DOHH2 (cell line): Measurements from ENCODE around the gene GAD1.

Experiments
- H3F3A ChIP-seq: fragments of 200-600 bp; sonication (generic), shearing (Covaris generic); 2 replicates; pipeline ENCODE4 v1.6.0; 2016; ENCODE audit warnings: antibody characterized with exemption, mild to moderate bottlenecking; ENCODE audit not compliant: control insufficient read depth, insufficient read depth
- H3K27ac ChIP-seq: fragments of 200-600 bp; sonication (generic); 2 replicates; pipeline ENCODE4 v1.5.1; 2014; ENCODE audit warnings: low read depth, mild to moderate bottlenecking, low read length, moderate library complexity
- H3K27me3 ChIP-seq: fragments of 200-600 bp; sonication (generic); 2 replicates; pipeline ENCODE4 v1.6.1; 2014; ENCODE audit warnings: mild to moderate bottlenecking, low read length, mixed read lengths; ENCODE audit not compliant: control insufficient read depth
- H3K36me3 ChIP-seq: fragments of 200-600 bp; sonication (generic); 2 replicates; pipeline ENCODE4 v1.6.1; 2014; ENCODE audit warnings: mild to moderate bottlenecking, low read length, moderate library complexity, mixed read lengths; ENCODE audit not compliant: control insufficient read depth
- H3K4me1 ChIP-seq: fragments of 200-600 bp; sonication (generic); 2 replicates; pipeline ENCODE4 v1.6.1; 2014; ENCODE audit warnings: mild to moderate bottlenecking, low read length, mixed read lengths; ENCODE audit not compliant: control insufficient read depth
- H3K4me2 ChIP-seq: fragments of 200-600 bp; sonication (generic); 2 replicates; pipeline ENCODE4 v1.6.0; 2014; ENCODE audit warnings: mild to moderate bottlenecking, low read length, moderate library complexity
- H3K4me3 ChIP-seq: fragments of 200-600 bp; sonication (generic); 2 replicates; pipeline ENCODE4 v1.5.1; 2014; ENCODE audit warnings: mild to moderate bottlenecking, low read length, mixed read lengths
- H3K79me2 ChIP-seq: fragments of 200-600 bp; sonication (generic); 2 replicates; pipeline ENCODE4 v1.6.1; 2014; ENCODE audit warnings: mild to moderate bottlenecking, low read length, mixed read lengths; ENCODE audit not compliant: control insufficient read depth
- H3K9me2 ChIP-seq: fragments of 200-600 bp; sonication (generic); replicated peaks from 2 replicates; pipeline ENCODE4 v1.6.1; 2014; ENCODE audit warnings: mild to moderate bottlenecking, low read length, mixed read lengths; ENCODE audit not compliant: control insufficient read depth
- H3K9me3 ChIP-seq: fragments of 200-600 bp; sonication (generic); 2 replicates; pipeline ENCODE4 v1.6.1; 2014; ENCODE audit warnings: antibody characterized with exemption, low read length, mixed read lengths; ENCODE audit not compliant: control insufficient read depth, insufficient read depth
- H4K20me1 ChIP-seq: fragments of 200-600 bp; sonication (generic); 2 replicates; pipeline ENCODE4 v1.6.0; 2014; ENCODE audit warnings: low read depth, mild to moderate bottlenecking, antibody characterized with exemption, low read length, moderate library complexity; ENCODE audit not compliant: control insufficient read depth, insufficient read depth
- CTCF ChIP-seq: fragments of 200-600 bp; sonication (generic); IDR thresholded peaks from one replicate; pipeline ENCODE4 v1.5.1; 2014; ENCODE audit warnings: antibody characterized with exemption, mild to moderate bottlenecking, low read depth, low read length; ENCODE audit not compliant: poor library complexity, severe bottlenecking
- EZH2phosphoT487 ChIP-seq: fragments of 200-600 bp; sonication (generic); IDR thresholded peaks from 2 replicates; pipeline ENCODE4 v1.6.1; 2017; ENCODE audit warnings: borderline replicate concordance, mild to moderate bottlenecking, antibody characterized with exemption, low read length, moderate library complexity, mixed read lengths

The GAD1 gene

GRCh38 chr2:170885130-170885791 is 68.6 kb downstream of the GAD1 start:
- Histone ChIP-seq H3K9me3 (no peaks in the 10 kb centered on the region), H3K4me1 (peaks cover 4% of the 10 kb centered on the region; the same call in 1 of the 2 replicates), H3K27ac (no peak overlapping the region), H3K9me2 (no peaks in the 10 kb centered on the region), H3K27me3 (peaks cover 13% of the 10 kb centered on the region), H4K20me1 (no peaks in the 10 kb centered on the region), H3K4me2 (no peak overlapping the region), H3K4me3 (no peak overlapping the region), H3K79me2 (no peaks in the 10 kb centered on the region), H3K36me3 (no peaks in the 10 kb centered on the region), H3F3A (no peaks in the 10 kb centered on the region)
- no peak for TF ChIP-seq CTCF
- TF ChIP-seq EZH2phosphoT487 = no peak

- Histone ChIP-seq H3K9me2 (no peaks in the 10 kb centered on the region), H3K9me3 (no peaks in the 10 kb centered on the region), H3K79me2 (no peaks in the 10 kb centered on the region), H3K4me3 (no peak overlapping the region), H3K27me3 (peaks cover 17% of the 10 kb centered on the region), H3K36me3 (no peaks in the 10 kb centered on the region), H3K4me2 (no peak overlapping the region), H3K27ac (no peak overlapping the region), H4K20me1 (no peaks in the 10 kb centered on the region), H3K4me1 (peaks cover 4% of the 10 kb centered on the region; the same call in 1 of the 2 replicates), H3F3A (no peaks in the 10 kb centered on the region)
- no peak for TF ChIP-seq CTCF
- no peak for TF ChIP-seq EZH2phosphoT487
Measured at GRCh38 chr2:170886386-170886785, 69.7 kb downstream of the GAD1 start.

- no peak overlapping the region for H3K27ac ChIP-seq
- H3K79me2 ChIP-seq = no peaks in the 10 kb centered on the region
- no peak overlapping the region for H3K4me2 ChIP-seq
- no peaks in the 10 kb centered on the region for H3K9me3 ChIP-seq
- H3K27me3 ChIP-seq = peaks cover 6% of the 10 kb centered on the region; the same call in 1 of the 2 replicates
- H3K4me3 ChIP-seq = no peak overlapping the region
- no peaks in the 10 kb centered on the region for H3K36me3 ChIP-seq
- H3F3A ChIP-seq = no peaks in the 10 kb centered on the region
- TF ChIP-seq EZH2phosphoT487 = no peak
- TF ChIP-seq CTCF = no peak
- peaks cover 4% of the 10 kb centered on the region; the same call in 1 of the 2 replicates for H3K4me1 ChIP-seq
- H4K20me1 ChIP-seq = no peaks in the 10 kb centered on the region
- H3K9me2 ChIP-seq = no peaks in the 10 kb centered on the region
Measured at GRCh38 chr2:170887496-170887895, 70.8 kb downstream of the GAD1 start.
